HG02943 (cell line): ENCODE measurements around the gene SPANXN4.
A peak's percentile ranks its signal among the peaks of the same experiment; 100 is the strongest.

ENCODE experiments used
- ATAC-seq: cut with Tn5 transposase; IDR thresholded peaks from one replicate; pipeline ENCODE4 v1.9.1; 2021; ENCODE audit warnings: mild to moderate bottlenecking, low read depth, moderate library complexity; ENCODE audit not compliant: unreplicated experiment

The SPANXN4 gene, protein sequence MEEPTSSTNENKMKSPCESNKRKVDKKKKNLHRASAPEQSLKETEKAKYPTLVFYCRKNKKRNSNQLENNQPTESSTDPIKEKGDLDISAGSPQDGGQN

DNA sequence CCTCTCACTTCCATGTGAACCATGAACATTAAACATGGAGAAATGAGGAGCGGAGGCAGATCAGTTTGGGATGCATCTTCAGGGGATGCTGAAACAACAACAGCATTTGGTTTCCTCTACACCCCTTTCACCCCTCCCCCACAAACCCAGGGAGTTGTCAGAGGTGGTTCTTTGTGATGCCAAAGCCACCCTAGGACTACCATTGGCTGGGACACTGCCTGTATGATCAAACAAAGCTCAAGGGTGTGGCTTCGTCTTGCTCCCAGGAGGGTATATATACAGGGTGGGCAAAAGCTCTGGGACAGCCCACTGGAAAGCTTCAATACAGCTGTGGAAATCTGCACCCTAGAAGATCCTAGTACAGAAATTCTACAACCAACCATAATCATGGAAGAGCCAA, at the start of gene SPANXN4:
SPANXN4 (plus strand) TSS at position 301 of the 400 bp plus-strand sequence; CDS start at position 388, 87 bp downstream.
- no peak for ATAC-seq

DNA sequence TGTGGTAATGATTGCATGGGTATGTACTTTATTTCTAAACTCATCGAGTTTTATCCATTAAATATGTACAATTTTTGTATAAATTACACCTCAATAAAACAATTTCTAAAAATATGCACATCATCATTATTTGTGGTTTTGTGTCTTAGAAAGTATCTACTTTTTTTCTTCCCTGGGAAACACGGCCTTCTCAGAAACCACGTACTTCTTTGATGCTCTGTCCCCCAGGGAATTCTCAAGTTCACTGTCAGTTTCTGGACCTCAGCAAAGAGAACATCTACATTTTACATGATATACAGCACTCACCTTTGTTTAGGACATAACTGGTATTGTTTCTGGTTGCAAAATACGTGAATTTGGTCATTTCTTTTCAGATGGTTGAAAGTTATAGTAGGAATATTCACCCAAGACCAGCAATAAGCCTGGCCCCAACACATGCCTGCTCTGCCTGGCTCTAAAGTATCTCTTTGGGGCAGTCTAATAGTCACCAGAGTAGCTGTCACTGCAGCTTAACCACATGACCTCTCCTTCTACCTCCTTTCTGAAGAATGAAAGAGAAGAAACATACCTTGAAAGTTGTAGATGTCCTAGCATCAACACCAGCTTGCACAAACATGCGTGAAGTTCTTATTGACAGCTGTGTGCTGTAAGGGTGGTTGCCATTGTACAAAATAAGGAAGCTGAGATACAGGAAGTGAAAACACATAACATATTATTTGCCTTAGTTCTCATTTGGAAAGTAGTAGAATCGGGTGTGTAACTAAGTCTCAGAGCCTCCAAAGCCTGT, 48.4 kb upstream of the SPANXN4 start:
- peak; percentile 87 for ATAC-seq

DNA sequence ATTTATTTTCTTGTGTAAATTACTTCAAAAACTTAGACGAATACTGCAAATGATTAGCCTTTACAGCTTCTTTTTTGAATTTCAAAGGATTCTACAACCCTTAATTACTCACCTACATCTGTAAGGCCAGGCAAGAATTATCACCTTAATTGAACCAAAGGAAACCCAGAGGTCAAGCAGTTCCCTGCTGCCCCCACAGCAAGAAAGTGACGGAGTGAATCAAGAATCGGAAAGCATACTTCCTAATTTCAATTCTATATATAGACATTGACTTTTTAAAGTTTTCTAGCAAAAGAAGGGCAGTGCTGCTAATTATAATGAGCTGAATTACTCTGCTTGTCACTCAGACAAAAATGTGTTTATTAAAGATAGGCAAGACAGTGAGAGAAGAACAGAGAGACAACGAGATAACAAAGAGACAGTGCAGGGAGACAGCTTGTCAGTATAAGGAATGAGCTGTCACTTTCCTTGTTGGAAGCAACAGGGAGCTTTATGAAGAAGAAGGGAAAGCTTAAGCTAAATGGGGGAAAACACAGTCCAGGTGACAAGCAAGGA, 47.5 kb upstream of the SPANXN4 start:
- no peak for ATAC-seq

DNA sequence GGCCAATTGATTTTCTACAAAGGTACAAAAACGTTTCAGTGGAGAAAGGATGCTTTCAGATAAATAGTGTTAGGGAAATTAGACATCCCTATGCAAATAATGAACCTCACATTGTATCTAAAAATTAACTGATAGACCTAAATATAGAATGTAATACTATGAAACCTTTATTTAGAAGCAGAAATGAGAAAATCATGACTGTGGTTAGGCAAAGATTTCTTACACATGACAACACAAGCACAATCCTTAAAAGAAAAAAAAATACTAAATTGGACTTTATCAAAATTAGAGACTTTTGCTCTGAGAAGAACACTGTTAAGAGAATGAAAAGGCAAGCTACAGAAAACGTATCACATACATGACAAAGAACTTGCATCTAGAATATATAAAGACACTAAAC, 43.0 kb upstream of the SPANXN4 start:
- ATAC-seq: no peak

DNA sequence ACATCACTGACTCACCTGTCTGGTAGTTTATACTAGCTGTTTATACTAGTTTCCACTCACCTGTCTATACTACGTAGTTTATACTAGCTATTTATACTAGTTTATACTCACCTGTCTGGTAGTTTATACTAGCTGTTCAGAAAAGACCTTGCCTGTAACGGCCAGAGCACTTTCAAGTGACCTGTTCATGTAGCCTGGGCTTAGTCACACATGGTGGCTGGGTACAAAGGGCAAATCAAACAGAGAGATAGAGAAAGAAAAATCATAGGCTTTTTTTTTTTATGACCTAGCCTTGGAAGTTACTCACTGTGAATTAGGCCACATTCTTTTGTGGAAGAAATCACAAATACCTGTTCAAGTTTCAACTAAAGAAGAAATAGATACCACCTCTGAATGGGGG, 30.7 kb upstream of the SPANXN4 start:
- ATAC-seq: no peak

DNA sequence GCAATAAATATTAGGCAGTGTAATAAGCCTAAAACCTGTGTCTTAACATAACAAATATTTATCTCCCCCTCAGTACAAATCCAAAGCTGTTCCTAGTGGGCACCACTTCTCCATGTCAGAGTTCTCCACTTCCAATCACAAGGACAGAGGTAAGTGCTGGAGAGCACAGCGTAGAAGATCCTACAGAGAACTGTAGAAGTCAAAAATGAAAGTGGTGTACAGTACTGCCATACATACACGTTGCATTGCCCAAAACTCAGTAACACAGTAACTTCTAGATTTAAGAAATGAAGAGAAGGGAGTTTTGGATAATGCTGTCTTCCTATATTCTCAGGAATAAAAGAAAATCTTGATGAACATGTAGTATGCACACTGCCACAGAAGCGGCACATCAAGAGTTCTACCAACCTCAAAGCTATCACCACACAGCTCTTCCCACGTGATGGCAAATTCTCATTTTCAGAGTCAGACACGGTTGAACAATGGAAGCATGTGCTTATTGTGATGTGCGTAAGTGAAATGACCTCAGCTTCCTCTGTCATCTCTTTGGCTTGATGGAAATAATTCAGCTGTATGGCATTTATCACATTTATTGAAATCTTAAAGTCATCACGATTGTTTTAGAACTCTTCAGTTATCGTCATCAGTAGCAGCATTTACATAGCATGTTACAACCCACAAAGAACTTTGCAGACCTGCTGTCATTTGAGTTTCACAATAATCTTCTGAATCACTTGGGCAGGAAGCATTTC, 27.1 kb upstream of the SPANXN4 start:
- no peak for ATAC-seq

DNA sequence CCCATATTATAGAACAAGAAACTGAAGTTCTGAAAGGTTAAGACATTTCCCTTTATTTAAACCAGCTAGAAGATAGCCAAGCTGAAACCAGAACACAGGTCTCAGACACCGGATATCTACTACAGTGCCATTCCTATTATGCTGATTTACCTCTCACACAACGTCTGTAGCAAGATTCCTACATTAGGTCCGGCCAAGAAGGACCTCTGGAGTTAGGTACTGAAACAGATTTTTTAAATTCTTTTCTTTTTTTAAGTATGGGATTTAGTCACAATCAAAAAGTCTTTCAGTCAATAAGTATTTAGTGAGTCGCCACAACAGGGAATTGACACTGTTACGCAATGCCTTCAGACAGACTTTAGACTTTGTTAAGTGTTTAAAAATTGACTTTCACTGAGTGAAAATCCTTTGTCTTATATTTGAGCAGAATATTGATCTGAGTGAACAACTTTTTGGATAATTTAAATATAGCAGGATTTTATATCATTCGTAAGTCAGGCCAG, 26.5 kb upstream of the SPANXN4 start:
- ATAC-seq: no peak

DNA sequence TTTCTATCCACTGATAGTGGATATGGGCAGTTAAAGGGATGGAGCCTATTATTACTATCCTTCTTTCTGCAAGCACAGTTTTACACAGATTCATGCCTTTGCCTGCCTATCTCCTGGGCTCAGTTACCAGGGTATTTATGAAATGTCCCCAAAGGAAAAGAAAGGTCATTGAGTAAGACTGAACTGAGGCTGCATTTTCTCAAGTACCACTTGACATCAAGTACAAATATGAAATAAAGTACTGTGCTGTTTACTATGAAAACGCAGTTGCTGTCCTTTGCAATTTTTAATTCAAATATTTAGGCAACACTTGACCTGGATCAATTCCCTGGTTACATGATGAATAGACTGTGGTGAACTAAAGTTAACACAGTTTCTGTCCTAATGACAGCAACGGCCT, 23.5 kb upstream of the SPANXN4 start:
- no peak for ATAC-seq

DNA sequence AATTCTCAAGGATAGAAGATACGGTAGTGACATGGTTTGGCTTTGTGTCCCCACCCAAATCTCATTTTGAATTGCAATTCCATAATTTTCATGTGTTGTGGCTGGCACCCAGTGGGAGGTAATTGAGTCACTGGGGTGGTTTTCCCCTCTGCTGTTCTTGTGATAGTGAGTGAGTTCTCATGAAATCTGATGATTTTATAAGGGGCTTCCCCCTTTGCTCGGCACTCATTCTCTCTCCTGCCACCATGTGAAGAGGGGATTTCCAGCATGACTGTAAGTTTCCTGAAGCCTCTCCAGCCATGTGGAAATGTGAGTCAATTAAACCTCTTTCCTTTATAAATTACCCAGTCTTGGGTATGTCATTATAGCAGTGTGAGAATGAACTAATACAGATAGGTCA, 8.5 kb upstream of the SPANXN4 start:
- ATAC-seq: no peak

DNA sequence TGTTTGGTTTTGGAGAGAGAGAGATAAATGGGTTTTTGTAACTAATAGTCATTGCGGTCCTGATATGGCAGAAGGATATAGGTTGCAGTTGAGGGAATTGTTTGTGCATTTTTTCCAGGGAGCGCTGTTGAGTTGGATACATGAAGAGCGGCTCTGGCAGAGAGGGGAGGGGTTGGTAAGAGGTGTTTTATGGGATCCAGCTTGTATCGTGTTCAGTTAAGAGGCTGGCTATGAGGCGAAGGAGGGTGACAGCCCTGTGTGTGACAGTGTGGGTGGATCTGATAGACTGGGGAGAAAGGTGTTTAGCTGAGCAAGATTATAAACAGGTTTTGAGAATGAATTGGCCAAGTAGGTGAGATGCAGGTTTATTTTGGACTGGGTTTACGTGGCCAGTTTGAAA, 1.5 kb downstream of the SPANXN4 start:
- ATAC-seq: no peak

DNA sequence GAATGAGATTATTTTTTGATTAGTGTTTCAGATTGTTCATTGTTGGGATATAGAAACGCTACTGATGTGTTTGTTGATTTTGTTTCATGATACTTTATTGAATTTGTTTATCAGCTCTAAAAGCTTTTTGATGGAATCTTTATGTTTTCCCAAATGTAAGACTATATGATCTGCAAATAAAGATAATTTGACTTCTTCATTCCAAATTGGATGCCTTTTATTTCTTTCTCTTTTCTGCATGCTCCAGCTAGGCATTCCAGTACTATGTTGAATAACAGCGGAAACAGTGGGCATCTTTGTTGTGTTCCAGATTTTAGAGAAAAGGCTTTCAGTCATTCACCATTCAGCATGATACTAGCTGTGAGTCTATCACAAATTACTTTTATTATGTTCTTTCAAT, 21.8 kb downstream of the SPANXN4 start:
- ATAC-seq: no peak

DNA sequence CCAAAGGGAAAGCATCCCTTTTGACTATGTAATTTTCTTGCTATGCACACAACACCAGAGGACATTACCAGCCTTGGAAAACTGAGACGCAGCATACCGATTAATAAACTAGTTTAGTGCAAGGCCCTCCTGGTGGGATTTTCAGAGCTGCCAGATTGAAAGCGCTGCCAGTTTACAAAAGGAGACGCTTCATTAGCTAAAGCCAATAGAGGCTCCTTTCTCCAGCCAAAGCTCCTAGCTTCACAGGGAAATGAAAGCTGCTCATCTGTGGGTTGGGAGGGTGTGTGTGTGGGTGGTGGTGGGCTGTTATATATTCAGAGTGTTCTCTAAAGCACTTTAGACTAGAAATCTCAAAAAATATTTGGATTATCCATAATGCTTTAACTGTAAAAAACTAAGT, 32.4 kb downstream of the SPANXN4 start:
- no peak for ATAC-seq

DNA sequence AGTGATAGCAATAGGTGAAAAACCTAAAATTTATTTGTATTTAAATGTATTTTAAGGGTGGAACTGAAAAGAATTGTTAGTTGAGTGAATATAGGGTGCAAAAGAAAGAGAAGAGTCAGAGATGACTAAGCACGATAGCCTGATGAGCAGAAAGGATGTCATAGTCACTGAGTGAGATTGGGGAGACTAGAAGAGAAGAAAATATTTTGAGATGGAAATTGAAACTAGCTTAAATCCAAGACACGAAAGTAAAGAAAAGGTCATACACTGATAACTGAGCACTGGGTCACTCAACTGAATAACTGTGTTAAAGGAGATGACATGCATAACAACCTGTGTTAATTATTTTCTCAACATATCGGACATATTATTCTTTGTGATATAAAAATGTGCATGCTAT, 55.5 kb downstream of the SPANXN4 start:
- ATAC-seq: no peak

DNA sequence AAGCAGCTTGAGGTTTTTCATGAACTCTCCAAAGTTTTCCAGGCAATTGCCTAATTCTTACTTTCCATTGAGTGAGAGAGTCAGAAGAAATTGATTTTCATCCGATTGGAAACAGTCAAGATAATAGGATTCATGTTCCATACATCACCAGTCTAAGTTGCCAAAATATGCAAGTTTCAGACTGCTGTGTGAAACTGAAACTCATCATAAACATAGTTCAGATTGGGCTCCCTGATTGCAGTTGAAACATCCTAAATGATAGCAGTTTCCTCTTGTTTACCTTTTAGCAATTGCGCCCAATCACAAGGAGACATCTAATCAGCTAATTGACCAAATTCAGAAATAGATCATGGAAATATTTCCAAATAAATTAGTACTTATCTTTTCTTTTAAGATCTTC, 56.8 kb downstream of the SPANXN4 start:
- no peak for ATAC-seq
